SH-SY5Y (cell line): Measurements from ENCODE around the gene PFKM.

ENCODE experiments used
- GATA2 ChIP-seq: IDR thresholded peaks from 2 replicates; pipeline ENCODE4 v1.6.1; 2011; ENCODE audit warnings: mild to moderate bottlenecking, low read depth, low read length
- GATA3 ChIP-seq: IDR thresholded peaks from 2 replicates; pipeline ENCODE4 v1.6.1; 2011; ENCODE audit warnings: low read depth, mild to moderate bottlenecking, low read length, moderate library complexity

- TF ChIP-seq GATA2: no peak; the same call in 1 of the 2 replicates
- no peak for TF ChIP-seq GATA3
Observed at GRCh38 chr12:48105867-48106680, 13.1 kb upstream of the PFKM start, which contains the start of gene SENP1.
